Measurements from ENCODE around the gene FCGR2B. TPM values are rescaled to one million over a fixed set of nuclear protein-coding genes. Genes with fewer than 3 reads are reported as not detected.

FCGR2B gene
- total and polyA plus RNA-seq, 2 of the 13 experiments (the other 11 are each of a cell fraction or from before 2014, with no cell fraction given), result not detected

DNA sequence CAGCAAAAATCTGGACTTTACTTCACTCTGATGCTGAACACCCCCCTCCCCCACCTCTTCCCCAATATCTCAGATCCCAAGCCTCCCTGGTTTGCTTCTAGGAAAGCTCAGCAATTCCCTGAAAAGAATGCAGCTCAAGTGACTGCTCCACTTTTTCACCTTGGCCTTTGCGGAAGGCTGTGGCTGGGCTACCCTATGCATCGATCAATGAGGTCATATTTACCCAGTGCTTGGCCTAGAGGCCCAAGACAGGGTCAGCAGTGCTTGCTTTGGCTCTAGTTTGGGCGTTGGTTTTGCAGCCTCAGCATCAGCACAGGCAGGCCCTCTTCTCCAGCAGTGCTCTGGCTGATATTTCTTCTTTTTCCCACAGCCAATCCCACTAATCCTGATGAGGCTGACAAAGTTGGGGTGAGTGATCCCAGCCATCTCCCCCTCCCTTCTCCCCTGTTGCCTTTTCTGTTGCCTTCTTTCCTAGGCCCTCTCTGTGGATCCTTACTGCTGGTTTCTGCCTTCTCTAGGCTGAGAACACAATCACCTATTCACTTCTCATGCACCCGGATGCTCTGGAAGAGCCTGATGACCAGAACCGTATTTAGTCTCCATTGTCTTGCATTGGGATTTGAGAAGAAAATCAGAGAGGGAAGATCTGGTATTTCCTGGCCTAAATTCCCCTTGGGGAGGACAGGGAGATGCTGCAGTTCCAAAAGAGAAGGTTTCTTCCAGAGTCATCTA lies 14.2 kb downstream of the FCGR2B start (continued):
- TF ChIP-seq, protein P1, sequence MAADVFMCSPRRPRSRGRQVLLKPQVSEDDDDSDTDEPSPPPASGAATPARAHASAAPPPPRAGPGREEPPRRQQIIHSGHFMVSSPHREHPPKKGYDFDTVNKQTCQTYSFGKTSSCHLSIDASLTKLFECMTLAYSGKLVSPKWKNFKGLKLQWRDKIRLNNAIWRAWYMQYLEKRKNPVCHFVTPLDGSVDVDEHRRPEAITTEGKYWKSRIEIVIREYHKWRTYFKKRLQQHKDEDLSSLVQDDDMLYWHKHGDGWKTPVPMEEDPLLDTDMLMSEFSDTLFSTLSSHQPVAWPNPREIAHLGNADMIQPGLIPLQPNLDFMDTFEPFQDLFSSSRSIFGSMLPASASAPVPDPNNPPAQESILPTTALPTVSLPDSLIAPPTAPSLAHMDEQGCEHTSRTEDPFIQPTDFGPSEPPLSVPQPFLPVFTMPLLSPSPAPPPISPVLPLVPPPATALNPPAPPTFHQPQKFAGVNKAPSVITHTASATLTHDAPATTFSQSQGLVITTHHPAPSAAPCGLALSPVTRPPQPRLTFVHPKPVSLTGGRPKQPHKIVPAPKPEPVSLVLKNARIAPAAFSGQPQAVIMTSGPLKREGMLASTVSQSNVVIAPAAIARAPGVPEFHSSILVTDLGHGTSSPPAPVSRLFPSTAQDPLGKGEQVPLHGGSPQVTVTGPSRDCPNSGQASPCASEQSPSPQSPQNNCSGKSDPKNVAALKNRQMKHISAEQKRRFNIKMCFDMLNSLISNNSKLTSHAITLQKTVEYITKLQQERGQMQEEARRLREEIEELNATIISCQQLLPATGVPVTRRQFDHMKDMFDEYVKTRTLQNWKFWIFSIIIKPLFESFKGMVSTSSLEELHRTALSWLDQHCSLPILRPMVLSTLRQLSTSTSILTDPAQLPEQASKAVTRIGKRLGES (CRISPR knock-in tag; IDR thresholded peaks at IDR 0.05; ENCODE audit: borderline replicate concordance), result no peak
- TF ChIP-seq NFKBIZ (CRISPR knock-in tag; IDR thresholded peaks at IDR 0.05) (no peak), NR2C2 (CRISPR knock-in tag; IDR thresholded peaks at IDR 0.05; ENCODE audit: borderline replicate concordance) (peak; percentile 55; the same call in 1 of the 2 replicates), HOXA3 (CRISPR knock-in tag; IDR thresholded peaks at IDR 0.05) (0 out of 2 replicates have a peak, but pooled peaks have one; percentile 17)

DNA sequence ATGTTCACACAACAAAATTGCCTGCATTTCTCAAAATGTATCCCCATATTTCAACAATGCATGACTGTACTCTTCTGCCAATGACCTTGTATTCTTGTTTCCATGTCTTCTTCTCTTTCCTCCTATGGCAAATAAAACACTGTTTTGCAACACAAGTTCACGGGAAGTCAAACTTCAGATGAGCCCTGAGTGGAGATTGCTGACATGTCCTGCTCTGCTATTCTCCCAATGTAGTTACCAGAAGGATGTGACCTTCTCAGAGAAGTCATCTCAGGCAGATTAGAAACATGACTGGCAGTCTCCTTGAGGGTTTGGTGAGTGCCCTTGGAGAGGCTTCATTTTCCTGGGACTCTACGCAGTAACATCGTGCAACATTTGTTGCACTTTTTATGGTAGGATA lies 15.6 kb downstream of the FCGR2B start:
- BruUV-seq (replicated peaks), result no TSS peak
- no peak for FAIRE-seq
- H3K27ac ChIP-seq (ENCODE audit: extremely low read length, insufficient read depth, low read length), result no peak overlapping the region

More for the DNA sequence above, 15.6 kb downstream of the FCGR2B start:
- ATAC-seq (no peak), DNase-seq (ENCODE audit: low spot score) (no peak)
- no peak overlapping the region for H3K4me3 ChIP-seq (replicated peaks in 1 of 3; ENCODE audit: insufficient read depth in 1 of 3, low read depth in 2 of 3, low read length in 3 of 3)
- H3K9ac ChIP-seq (ENCODE audit: insufficient read depth, low read depth, low read length), result no peak overlapping the region
- no peaks in the 10 kb centered on the region for H3K79me2 ChIP-seq (ENCODE audit: insufficient read depth, low read length)
- H3K36me3 ChIP-seq (replicated peaks in 1 of 2; ENCODE audit: control insufficient read depth in 1 of 2, insufficient read depth in 2 of 2, low read length in 2 of 2), result no peaks in the 10 kb centered on the region
- TF ChIP-seq GATA4 (IDR thresholded peaks at IDR 0.05; ENCODE audit: borderline replicate concordance, low read depth) (no peak), TP53 (CRISPR knock-in tag; conservative IDR thresholded peaks at IDR 0.05) (no peak), ZNF484 (CRISPR knock-in tag; IDR thresholded peaks at IDR 0.05; ENCODE audit: borderline replicate concordance, low read depth) (no peak), NFE2 (CRISPR knock-in tag; IDR thresholded peaks at IDR 0.05) (no peak)
- TF ChIP-seq, protein P2, sequence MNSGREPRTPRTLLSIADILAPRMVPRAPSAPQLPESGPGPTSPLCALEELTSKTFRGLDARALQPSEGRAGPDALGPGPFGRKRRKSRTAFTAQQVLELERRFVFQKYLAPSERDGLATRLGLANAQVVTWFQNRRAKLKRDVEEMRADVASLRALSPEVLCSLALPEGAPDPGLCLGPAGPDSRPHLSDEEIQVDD (CRISPR knock-in tag; IDR thresholded peaks at IDR 0.05; ENCODE audit: borderline replicate concordance), result no peak
- TF ChIP-seq, protein P3, sequence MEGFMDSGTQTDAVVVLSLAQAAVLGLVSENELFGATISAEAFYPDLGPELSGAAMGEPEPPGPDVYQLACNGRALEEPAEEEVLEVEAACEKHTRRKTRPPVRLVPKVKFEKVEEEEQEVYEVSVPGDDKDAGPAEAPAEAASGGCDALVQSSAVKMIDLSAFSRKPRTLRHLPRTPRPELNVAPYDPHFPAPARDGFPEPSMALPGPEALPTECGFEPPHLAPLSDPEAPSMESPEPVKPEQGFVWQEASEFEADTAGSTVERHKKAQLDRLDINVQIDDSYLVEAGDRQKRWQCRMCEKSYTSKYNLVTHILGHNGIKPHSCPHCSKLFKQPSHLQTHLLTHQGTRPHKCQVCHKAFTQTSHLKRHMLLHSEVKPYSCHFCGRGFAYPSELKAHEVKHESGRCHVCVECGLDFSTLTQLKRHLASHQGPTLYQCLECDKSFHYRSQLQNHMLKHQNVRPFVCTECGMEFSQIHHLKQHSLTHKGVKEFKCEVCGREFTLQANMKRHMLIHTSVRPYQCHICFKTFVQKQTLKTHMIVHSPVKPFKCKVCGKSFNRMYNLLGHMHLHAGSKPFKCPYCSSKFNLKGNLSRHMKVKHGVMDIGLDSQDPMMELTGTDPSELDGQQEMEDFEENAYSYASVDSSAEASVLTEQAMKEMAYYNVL (CRISPR knock-in tag; IDR thresholded peaks at IDR 0.05; ENCODE audit: borderline replicate concordance), result no peak
- H3K4me2 ChIP-seq (ENCODE audit: low read depth, low read length), result no peak overlapping the region
- POLR2A ChIA-PET, result no interaction called here
- WGBS (ENCODE audit: low lambda C conversion rate), result 48% methylated on average over 3 of the region's 3 CpGs
- in situ Hi-C loops (cut with HindIII; ENCODE audit: extremely low pct_ligation_motif_present, low pct_unique_long_range_greater_than_20kb) (no loop called here), intact Hi-C loops (cut with micrococcal nuclease; ENCODE audit: unreplicated experiment) (no loop called here)
- H3K4me1 ChIP-seq (ENCODE audit: insufficient read depth, low read length), result peaks cover 12% of the 10 kb centered on the region
- peaks cover 0 to 6% of the 10 kb centered on the region in 2 experiments; a peak in 2 of 5 replicates for H3K27me3 ChIP-seq (ENCODE audit: control insufficient read depth in 1 of 2, insufficient read depth in 2 of 2, low read length in 2 of 2)
- no peak overlapping the region for H2AFZ ChIP-seq (ENCODE audit: low read length)
- CTCF ChIA-PET (ENCODE audit: low intra/inter-chr PET ratio, low total read pairs), result no interaction called here
- H3K9me3 ChIP-seq (ENCODE audit: low read length), result no peaks in the 10 kb centered on the region
- H4K20me1 ChIP-seq (ENCODE audit: insufficient read depth, low read length), result no peaks in the 10 kb centered on the region
